SIG-M5 treated with dmso at 0.1 percent for 504 hours (cell line): ENCODE data around the gene TMEM151A.
"Not testable (repeated sequence)": the region's sequence is repeated elsewhere in the genome, so short reads cannot be mapped to it uniquely, and the experiment has no call there.

ENCODE experiments used
- DNase-seq: peaks from one replicate; lab custom pipeline; 2025; ENCODE audit not compliant: unreplicated experiment; lab: John Stamatoyannopoulos, UW

The TMEM151A gene

DNA sequence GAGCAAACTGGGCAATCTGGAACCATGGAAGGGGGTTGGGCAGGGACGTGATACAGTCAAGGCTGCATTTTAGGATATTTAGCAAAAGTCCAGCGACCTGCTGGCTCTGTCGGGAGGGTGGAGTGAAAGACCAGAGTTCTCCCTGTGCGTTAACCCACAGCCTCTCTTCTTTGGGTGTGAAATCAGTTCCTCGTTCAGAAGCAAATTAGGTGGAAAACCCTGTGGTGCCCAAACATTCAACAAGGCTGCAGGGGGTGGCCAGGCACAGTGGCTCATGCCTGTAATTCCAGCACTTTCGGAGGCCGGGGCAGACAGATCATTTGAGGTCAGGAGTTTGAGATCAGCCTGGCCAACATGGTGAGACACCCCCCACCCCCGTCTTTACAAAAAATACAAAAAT lies 5.9 kb downstream of the TMEM151A start:
- no peak for DNase-seq

GRCh38 chr11:66299186-66299585 lies 7.5 kb downstream of the TMEM151A start:
- DNase-seq = no peak

DNA sequence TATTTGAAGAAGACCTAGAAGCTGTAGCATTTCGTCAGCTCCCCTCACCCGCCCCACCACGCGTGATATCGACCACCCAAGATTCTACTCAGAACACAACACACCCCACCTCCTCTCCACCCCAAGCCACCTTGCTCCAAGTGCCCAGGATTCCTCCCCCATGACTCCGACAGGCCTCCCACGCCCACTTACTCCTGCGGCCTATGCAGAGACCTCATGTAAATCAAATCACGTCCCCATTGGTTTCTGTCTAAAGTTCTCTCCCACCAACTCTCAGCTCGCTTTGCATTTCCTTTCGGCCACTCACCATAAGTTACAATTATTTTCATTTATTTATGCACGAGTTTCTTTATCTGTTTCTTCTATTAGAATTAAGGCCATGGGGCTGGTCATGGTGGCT lies 11.0 kb downstream of the TMEM151A start:
- no peak for DNase-seq

DNA sequence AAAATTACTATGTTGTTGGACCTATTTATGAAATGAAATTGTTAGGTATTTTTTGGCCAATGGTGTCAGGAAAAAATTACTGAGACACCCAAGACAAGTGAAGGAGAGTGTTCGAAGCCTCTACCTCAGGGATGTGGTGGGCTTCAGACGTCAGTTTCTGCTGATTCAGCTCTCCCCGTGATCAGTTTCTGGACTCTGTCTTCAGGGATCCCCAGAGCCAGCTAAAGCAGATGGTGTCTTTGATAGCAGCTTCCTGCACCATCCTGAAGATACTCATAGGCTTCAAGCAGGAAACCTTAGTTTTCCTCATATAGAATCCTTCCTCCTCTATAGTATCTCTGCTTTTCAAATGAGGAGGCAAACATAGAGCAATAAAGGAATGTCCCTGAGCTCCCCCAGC lies 17.8 kb downstream of the TMEM151A start:
- DNase-seq = no peak

DNA sequence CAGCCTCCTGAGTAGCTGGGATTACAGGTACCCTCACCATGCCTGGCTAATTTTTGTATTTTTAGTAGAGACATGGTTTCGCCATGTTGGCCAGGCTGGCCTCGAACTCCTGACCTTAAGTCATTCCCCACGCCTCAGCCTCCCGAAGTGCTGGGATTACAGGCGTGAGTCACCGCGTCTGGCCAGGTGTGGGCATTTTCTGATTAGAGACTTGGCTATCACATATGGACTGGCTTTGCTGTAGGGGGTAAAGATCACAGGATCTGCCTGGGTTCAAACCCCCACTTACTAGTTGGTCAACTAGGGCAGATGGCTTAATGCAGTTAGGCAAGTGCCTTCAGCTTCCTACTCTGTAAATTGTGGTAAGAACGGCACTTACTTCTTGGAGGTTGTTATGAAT lies 18.6 kb downstream of the TMEM151A start:
- no peak for DNase-seq

GRCh38 chr11:66310803-66311440 lies 19.2 kb downstream of the TMEM151A start:
- not testable (repeated sequence) for DNase-seq

DNA sequence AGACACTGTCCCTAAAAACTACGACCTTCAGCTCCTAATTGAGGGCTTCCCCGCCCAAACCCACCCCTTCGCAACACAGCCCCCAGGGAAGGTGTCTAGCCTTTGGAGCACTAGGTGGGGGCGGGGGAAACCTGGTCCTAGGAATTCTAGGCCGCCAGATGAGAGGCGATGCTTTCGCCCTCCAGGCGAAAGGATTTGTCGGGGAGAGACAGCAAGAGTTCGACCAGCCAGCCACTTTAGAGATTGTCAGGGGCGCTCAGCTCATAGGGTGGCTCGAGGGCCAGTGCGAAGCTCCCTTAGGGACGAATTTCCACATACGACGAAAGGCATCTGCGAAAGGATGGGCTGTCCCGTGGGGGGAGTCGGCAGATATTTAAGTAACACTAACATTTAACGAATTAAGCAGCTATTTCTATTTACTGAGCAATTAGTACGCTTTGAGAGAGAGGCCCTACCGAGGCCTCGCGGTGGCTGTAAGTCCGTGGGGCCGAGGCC lies 19.8 kb downstream of the TMEM151A start:
- DNase-seq = no peak

DNA sequence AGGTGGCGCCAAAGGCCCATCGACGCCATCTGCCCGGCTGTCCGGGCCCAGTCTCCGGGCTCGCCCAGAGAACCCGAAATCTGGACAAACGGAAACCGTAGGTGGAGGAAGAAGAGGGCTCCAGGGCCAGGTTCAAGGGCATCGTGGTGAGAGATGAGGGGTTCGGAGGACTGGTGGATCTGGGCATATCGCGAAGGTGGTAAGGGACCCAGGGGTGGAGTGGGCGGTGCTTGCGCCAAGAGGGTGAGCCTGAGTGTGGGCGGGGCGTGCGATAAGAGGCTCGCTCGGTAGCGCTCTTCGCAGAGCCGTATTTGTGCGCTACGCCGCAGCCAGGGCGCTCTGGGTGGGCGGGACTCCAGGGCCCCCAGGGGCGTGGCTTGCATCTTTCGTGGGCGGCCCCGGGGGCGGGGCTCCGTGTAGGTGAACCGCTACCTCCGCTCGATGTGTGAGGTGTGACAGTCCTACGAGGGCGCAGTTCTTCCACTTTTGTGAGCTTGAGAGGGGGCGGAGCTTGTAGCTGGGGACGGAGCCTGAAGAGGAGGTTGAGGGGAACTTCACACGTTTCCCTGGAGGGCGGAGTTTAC lies 20.4 kb downstream of the TMEM151A start:
- peak; percentile 86 for DNase-seq

DNA sequence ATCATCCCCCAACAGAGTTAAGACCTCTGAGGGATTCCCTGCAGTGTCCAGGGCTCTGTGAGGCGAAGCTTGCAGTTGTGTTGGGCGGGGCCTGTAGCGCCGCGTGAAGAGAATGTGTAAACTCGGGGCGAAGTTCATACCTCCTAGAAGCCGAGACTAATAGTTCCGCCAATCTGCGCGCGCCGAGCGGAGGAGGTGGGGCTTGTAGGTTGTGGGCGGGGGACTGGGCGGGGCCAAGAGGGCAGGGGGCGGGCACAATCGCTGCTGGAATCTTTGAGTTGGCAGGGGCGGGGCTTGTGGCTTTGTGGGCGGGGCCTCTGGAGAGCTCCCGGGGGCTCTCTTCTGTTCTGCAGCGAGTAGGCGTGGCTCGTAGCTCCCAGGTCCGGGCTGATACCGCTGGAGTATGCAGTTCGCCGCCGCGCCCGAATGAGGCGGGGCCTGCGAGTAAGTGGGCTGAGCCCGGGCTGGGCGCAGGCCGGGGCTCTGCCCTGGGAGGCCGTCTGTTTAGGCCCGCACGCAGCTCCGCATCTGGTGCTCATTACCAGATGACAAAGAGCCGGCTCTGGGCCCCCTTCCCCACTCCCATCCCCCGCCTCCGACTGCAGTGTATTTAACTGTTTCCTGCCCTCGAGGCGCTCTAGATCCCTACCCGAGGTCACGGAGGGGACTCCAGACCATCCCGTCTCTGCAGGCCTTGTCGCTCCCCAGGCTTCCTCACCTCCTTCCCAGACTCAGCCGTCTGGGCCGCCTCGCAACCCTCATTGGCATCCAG lies 21.0 kb downstream of the TMEM151A start:
- DNase-seq = peak; percentile 91

- DNase-seq = no peak
Measured at GRCh38 chr11:66313321-66314185, 21.9 kb downstream of the TMEM151A start.

GRCh38 chr11:66314186-66314501 lies 22.4 kb downstream of the TMEM151A start:
- DNase-seq = no peak

DNA sequence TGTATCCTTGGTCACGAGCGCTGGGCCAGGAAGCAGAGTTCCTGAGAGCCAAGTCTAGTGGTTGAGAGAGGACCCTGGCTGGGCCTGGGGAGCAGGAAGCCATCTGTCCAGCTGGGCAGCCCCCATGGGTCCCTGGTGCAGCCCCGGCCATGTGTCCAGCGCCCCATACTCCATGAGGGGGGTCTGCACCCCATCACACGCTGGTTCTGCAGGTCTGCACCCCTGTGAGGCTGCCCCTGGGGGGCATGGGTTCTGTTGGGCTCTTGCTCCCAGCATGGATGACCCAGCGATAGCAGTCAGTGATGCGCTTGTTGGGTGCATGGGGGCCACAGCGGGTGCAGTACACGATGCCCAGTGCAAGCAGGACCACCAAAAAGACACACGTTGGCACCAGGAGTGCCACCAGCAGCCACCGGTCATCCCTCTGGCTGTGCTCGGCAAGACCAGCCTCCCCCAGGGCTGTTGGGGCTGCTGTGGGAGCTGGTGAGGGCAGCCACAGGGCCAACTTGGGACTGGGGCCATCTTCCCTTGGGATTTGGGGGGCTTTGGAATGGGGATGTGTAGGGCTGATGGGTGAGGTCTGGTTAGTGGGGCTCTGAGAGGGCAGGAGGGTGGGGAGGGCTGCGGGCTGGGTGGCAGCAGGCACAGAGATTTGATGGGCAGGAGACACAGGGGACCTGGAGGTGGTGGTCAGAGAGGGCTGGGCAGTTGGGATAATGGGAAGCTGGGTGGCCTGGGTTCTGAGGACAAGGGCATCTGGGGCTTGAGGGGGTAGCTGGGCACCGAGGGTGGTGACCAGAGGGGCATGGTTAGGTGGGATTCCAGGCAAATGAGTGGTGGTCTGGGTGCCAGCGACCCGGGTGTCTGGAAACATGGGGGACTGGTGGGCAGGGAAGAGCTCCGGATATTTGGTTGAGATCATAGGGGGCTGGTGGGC lies 23.1 kb downstream of the TMEM151A start:
- DNase-seq = no peak

DNA sequence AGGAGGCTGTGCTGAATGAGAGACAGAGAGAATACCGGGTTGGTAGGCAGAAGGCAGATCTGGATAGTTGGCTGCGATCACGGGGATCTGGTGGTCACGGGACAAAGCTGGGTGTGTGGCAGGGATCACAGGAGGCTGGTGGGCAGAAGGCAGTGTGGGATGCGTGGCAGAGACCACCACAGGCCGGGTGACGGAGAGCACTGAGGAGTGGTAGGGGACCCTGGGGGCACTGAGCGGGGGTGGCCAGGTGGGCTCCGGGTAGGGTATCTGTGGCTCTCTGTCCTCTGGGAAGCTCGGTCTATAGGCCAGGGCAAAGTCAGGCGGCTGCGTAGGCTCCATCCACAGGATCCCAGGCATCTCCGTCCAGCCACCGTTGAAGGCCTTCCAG lies 23.8 kb downstream of the TMEM151A start:
- no peak for DNase-seq

GRCh38 chr11:66315921-66316811 lies 24.5 kb downstream of the TMEM151A start:
- no peak for DNase-seq

GRCh38 chr11:66316849-66317251 lies 25.2 kb downstream of the TMEM151A start, which contains the start of gene CD248:
TSS of gene CD248 (minus strand) at chr11:66317044. CDS start at chr11:66317027, 17 bp downstream.
- DNase-seq = no peak

DNA sequence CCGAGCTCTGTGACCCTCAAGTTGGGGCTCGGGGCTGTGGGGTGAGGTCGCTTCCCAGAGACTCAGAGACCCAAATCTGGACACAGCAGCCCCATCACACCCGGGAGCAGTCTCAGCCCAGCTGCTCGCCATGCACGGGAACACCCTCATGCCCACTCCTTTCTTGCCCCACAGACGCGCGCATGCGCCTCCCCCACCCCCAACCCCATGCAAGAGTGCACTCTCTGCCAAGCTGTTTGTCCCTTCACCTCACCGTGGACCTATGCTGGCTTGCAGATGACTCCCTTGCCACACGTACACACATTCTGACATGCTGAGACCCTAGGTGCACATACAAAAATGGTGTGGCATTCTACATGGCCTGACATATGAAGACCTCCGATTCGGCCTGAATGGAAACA lies 25.6 kb downstream of the TMEM151A start:
- DNase-seq = no peak

GRCh38 chr11:66317723-66318599 lies 26.3 kb downstream of the TMEM151A start:
- DNase-seq = peak; percentile 96

GRCh38 chr11:66318600-66318970 lies 26.9 kb downstream of the TMEM151A start:
- no peak for DNase-seq
